ENCODE results near the gene ELOVL5.
"Not testable (repeated sequence)": the region's sequence is repeated elsewhere in the genome, so short reads cannot be mapped to it uniquely, and the experiment has no call there.

Gene ELOVL5

GRCh38 chr6:53348371-53349208, at the start of gene ELOVL5:
Gene ELOVL5 (minus strand): TSS chr6:53348950. CDS start chr6:53295699, 53,251 bp downstream.
- peak; percentile 99 for DNase-seq

- no peak for DNase-seq
Observed at GRCh38 chr6:53397283-53397682, 48.5 kb upstream of the ELOVL5 start.

GRCh38 chr6:53395986-53396385, 47.2 kb upstream of the ELOVL5 start:
- DNase-seq, result no peak

GRCh38 chr6:53394704-53395103, 46.0 kb upstream of the ELOVL5 start:
- no peak for DNase-seq

GRCh38 chr6:53391170-53391569, 42.4 kb upstream of the ELOVL5 start:
- DNase-seq, result no peak

GRCh38 chr6:53390010-53390409, 41.3 kb upstream of the ELOVL5 start:
- DNase-seq, result no peak

GRCh38 chr6:53388615-53389014, 39.9 kb upstream of the ELOVL5 start:
- DNase-seq, result not testable (repeated sequence)

- no peak for DNase-seq
Observed at GRCh38 chr6:53382421-53382820, 33.7 kb upstream of the ELOVL5 start.

GRCh38 chr6:53378208-53378607, 29.5 kb upstream of the ELOVL5 start:
- DNase-seq, result no peak

- peak; percentile 2 for DNase-seq
Observed at GRCh38 chr6:53377793-53378192, 29.0 kb upstream of the ELOVL5 start.

GRCh38 chr6:53377289-53377688, 28.5 kb upstream of the ELOVL5 start:
- no peak for DNase-seq

GRCh38 chr6:53376661-53377226, 28.0 kb upstream of the ELOVL5 start:
- no peak for DNase-seq

GRCh38 chr6:53375847-53376246, 27.1 kb upstream of the ELOVL5 start:
- DNase-seq, result no peak

- no peak for DNase-seq
Observed at GRCh38 chr6:53373638-53374037, 24.9 kb upstream of the ELOVL5 start.

GRCh38 chr6:53369876-53370515, 21.2 kb upstream of the ELOVL5 start:
- DNase-seq, result no peak

GRCh38 chr6:53369051-53369450, 20.3 kb upstream of the ELOVL5 start:
- DNase-seq, result no peak

GRCh38 chr6:53366128-53366641, 17.4 kb upstream of the ELOVL5 start:
- no peak for DNase-seq

- DNase-seq, result no peak
Observed at GRCh38 chr6:53363341-53364079, 14.8 kb upstream of the ELOVL5 start.

GRCh38 chr6:53361549-53362031, 12.8 kb upstream of the ELOVL5 start:
- peak; percentile 6 for DNase-seq

GRCh38 chr6:53360093-53360912, 11.6 kb upstream of the ELOVL5 start:
- peak; percentile 17 for DNase-seq

- no peak for DNase-seq
Observed at GRCh38 chr6:53359843-53360092, 11.0 kb upstream of the ELOVL5 start.

Data from fibroblast of upper back skin (primary cell).